Tibial nerve (tissue), 4 donors: Measurements from ENCODE around the gene TGM3. TPM values are rescaled to one million over a fixed set of nuclear protein-coding genes. Genes with fewer than 3 reads are reported as not detected.

Experiments
- DNase-seq, 2 donors: peaks; one replicate each; pipeline ENCODE4 v3.0.0-alpha.2; 2019; ENCODE audit warnings: low spot score in 2 of 2
- H3K27ac ChIP-seq, 4 donors: fragments of 200-600 bp; sonication (generic) in 3 of 4; one replicate each; pipeline ENCODE4 v1.5.1; 2017 to 2019; ENCODE audit warnings: mild to moderate bottlenecking in 1 of 4
- H3K27me3 ChIP-seq, 2 donors: fragments of 200-600 bp; sonication (generic) in 1 of 2; one replicate each; pipeline versions ENCODE4 v1.5.1 to v1.6.0; 2017 to 2019
- H3K36me3 ChIP-seq, 3 donors: fragments of 200-600 bp; sonication (generic); one replicate each; pipeline ENCODE4 v1.5.1; 2018 to 2019
- H3K4me1 ChIP-seq, 4 donors: fragments of 200-600 bp; sonication (generic) in 3 of 4; one replicate each; pipeline ENCODE4 v1.5.1; 2017 to 2019
- H3K4me3 ChIP-seq, 4 donors: fragments of 200-600 bp; sonication (generic) in 3 of 4; one replicate each; pipeline ENCODE4 v1.5.1; 2017 to 2019; ENCODE audit warnings: mild to moderate bottlenecking in 1 of 4, moderate library complexity in 1 of 4
- H3K9me3 ChIP-seq, 4 donors: fragments of 200-600 bp; sonication (generic) in 3 of 4; one replicate each; pipeline ENCODE4 v1.5.1; 2017 to 2019
- EP300 ChIP-seq, 2 donors: sonication (generic); formaldehyde crosslinking; IDR thresholded peaks; one replicate each; pipeline ENCODE4 v1.6.1; 2017; ENCODE audit warnings: antibody characterized with exemption in 2 of 2, mild to moderate bottlenecking in 1 of 2
- POLR2A ChIP-seq, 2 donors: fragments of 450-650 bp; IDR thresholded peaks; one replicate each; pipeline ENCODE4 v1.6.1; 2017; ENCODE audit warnings: antibody characterized with exemption in 2 of 2, mild to moderate bottlenecking in 2 of 2, moderate library complexity in 2 of 2
- WGBS, 2 donors: methylation state at CpG; one replicate each; pipeline ENCODE4 v1.1.5; 2018; 5-methylcytosine and 5-hydroxymethylcytosine counted together
- total RNA-seq, 4 donors: library from RNA; depleted of rRNA; stranded (reverse); fragments of >200 nt; gene quantifications; one replicate each; pipeline ENCODE4 v1.1.0, GENCODE V29; 2016
- TF ChIP-seq, protein P1 (sequence below), 5 experiments: fragments of 200-600 bp in 3 of 5; fragments of 450-650 bp in 2 of 5; sonication (generic) in 3 of 5; IDR thresholded peaks; one replicate each; pipeline ENCODE4 v1.5.1; 2016 to 2019; ENCODE audit warnings: antibody characterized with exemption in 5 of 5, mild to moderate bottlenecking in 3 of 5, moderate library complexity in 2 of 5

Gene TGM3, protein sequence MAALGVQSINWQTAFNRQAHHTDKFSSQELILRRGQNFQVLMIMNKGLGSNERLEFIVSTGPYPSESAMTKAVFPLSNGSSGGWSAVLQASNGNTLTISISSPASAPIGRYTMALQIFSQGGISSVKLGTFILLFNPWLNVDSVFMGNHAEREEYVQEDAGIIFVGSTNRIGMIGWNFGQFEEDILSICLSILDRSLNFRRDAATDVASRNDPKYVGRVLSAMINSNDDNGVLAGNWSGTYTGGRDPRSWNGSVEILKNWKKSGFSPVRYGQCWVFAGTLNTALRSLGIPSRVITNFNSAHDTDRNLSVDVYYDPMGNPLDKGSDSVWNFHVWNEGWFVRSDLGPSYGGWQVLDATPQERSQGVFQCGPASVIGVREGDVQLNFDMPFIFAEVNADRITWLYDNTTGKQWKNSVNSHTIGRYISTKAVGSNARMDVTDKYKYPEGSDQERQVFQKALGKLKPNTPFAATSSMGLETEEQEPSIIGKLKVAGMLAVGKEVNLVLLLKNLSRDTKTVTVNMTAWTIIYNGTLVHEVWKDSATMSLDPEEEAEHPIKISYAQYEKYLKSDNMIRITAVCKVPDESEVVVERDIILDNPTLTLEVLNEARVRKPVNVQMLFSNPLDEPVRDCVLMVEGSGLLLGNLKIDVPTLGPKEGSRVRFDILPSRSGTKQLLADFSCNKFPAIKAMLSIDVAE
- not detected for total RNA-seq

DNA sequence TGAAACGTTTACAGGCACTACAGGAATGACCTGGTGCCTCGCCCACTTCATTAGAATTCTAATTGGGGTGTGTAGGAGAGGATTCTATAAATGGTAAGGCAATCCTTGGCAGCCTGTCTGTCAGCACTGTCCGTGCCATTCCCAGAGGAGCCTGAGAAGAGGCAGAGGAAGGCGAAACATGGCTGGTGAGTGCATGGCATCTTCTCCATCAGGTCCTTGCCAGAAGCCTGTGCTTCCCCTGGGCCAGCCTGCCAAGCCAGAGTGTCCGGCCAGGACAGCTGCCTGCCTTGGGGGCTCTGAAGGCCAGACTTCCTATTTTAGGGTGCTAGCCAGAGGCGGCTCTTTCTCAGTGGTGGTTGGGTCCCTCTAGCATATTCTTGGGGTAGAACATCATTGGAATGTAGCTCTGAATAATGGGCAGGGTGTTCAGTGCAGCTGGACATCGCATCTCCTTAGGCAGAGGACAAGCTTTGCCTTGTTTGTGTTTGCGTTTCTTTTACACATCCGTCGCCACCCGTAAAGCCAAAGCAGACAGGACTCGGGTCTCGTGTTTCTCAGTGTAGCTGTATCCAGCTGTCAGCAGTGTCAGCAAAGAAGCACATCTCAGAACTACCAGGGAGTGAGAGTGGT is at the start of gene TGM3:
TSS of gene TGM3 (plus strand) at position 116 of the 630 bp plus-strand sequence. CDS start at position 179, 63 bp downstream.
- WGBS, 2 donors, result 40 to 47% methylated on average over 13 of the region's 13 CpGs
- TF ChIP-seq, protein P1, sequence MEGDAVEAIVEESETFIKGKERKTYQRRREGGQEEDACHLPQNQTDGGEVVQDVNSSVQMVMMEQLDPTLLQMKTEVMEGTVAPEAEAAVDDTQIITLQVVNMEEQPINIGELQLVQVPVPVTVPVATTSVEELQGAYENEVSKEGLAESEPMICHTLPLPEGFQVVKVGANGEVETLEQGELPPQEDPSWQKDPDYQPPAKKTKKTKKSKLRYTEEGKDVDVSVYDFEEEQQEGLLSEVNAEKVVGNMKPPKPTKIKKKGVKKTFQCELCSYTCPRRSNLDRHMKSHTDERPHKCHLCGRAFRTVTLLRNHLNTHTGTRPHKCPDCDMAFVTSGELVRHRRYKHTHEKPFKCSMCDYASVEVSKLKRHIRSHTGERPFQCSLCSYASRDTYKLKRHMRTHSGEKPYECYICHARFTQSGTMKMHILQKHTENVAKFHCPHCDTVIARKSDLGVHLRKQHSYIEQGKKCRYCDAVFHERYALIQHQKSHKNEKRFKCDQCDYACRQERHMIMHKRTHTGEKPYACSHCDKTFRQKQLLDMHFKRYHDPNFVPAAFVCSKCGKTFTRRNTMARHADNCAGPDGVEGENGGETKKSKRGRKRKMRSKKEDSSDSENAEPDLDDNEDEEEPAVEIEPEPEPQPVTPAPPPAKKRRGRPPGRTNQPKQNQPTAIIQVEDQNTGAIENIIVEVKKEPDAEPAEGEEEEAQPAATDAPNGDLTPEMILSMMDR (IDR thresholded peaks at IDR 0.05), result no peak
- no peak for TF ChIP-seq POLR2A (IDR thresholded peaks at IDR 0.05)
- no peak for TF ChIP-seq EP300 (IDR thresholded peaks at IDR 0.05)
- peaks cover 0 to 20% (median 0%) of the 10 kb centered on the region in 4 donors for H3K4me1 ChIP-seq

DNA sequence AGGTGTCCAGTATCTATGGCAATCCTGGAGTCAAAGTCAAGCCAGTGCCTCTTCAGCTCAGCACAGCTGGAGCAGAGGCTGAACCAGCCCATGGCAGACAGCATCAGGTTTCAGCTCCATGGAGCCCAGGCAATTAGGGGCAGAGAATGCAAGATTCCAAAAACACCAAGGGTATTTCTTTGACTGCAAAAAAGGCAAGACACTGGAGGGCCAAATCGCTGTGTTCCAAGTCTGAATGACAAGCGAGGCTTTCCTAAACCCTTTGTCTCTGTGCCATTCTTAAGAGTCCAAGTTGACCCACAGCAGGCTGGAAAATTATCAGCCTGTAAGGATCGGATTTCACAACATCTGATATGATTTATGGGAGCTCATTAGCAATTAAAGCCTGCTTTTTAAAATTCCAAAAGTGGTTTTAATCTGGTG is 49.7 kb upstream of the TGM3 start:
- Histone ChIP-seq H3K27ac (no peak overlapping the region), H3K36me3 (no peaks in the 10 kb centered on the region), H3K27me3 (no peaks in the 10 kb centered on the region), H3K9me3 (no peaks in the 10 kb centered on the region), H3K4me3 (no peak overlapping the region), H3K4me1 (no peaks in the 10 kb centered on the region)
- TF ChIP-seq POLR2A (IDR thresholded peaks at IDR 0.05), result no peak
- TF ChIP-seq EP300 (IDR thresholded peaks at IDR 0.05), result no peak
- TF ChIP-seq, protein P1 (IDR thresholded peaks at IDR 0.05), result no peak
- WGBS, 2 donors, result 22 to 27% methylated on average over 3 of the region's 3 CpGs
- no peak for DNase-seq

More for the DNA sequence above, at the start of gene TGM3:
- Histone ChIP-seq H3K4me3 (no peak within 1 kb of the TSS), H3K27me3 (no peaks in the 10 kb centered on the region), H3K36me3 (no peaks in the 10 kb centered on the region), H3K27ac (no peak within 1 kb of the TSS), H3K9me3 (no peaks in the 10 kb centered on the region)
- no peak for DNase-seq

DNA sequence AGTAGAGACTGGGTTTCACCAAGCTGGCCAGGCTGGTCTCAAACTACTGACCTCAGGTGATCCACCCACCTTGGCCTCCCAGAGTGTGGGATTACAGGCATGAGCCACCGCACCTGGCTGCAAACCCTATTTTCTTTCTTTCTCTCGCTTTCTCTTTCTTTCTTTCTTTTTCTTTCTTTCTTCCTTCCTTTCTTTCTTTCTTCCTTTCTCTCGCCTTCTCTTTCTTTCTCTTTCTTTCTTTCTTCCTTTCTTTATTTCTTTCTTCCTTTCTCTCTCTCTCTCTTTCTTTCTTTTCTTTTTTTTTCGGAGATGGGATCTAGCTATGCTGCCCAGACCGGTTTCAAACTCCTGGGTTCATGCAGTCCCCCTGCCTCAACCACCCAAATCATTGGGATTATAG is 47.0 kb upstream of the TGM3 start:
- 76 to 94% methylated on average over 5 of the region's 5 CpGs for WGBS, 2 donors

DNA sequence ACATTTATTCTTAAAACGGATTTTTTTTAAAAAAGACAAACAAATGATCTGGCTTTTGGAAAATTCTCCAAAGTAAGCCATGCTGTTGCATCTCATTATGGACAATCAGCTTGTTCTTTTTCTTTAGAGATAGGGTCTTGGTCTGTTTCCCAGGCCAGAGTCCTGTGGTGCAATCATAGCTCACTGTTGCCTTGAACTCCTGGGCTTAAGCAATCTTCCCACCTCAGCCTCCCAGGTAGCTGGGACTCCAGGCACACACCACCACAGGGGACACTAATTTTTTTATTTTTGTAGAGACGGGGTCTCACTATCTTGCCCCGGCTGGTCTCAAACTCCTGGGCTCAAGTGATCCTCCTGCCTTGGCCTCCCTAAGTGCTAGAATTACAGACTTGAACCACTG is 45.9 kb upstream of the TGM3 start:
- Histone ChIP-seq H3K27me3 (no peaks in the 10 kb centered on the region), H3K4me1 (no peaks in the 10 kb centered on the region), H3K27ac (no peak overlapping the region), H3K36me3 (no peaks in the 10 kb centered on the region), H3K9me3 (no peaks in the 10 kb centered on the region), H3K4me3 (no peak overlapping the region)
- TF ChIP-seq EP300 (IDR thresholded peaks at IDR 0.05) (no peak), POLR2A (IDR thresholded peaks at IDR 0.05) (no peak)
- TF ChIP-seq, protein P1 (IDR thresholded peaks at IDR 0.05), result no peak
- WGBS, 2 donors, result 46 to 76% methylated on average over 3 of the region's 3 CpGs
- DNase-seq, result no peak

More for the DNA sequence above, 47.0 kb upstream of the TGM3 start:
- Histone ChIP-seq H3K9me3 (no peaks in the 10 kb centered on the region), H3K36me3 (no peaks in the 10 kb centered on the region), H3K27ac (no peak overlapping the region), H3K27me3 (no peaks in the 10 kb centered on the region), H3K4me1 (no peaks in the 10 kb centered on the region), H3K4me3 (no peak overlapping the region)
- DNase-seq, result no peak
- TF ChIP-seq EP300 (IDR thresholded peaks at IDR 0.05) (no peak), POLR2A (IDR thresholded peaks at IDR 0.05) (no peak)
- TF ChIP-seq, protein P1 (IDR thresholded peaks at IDR 0.05), result no peak
